GM12873 (cell line): ENCODE results near the gene AHCYL2.
A peak's percentile ranks its signal among the peaks of the same experiment; 100 is the strongest.

Experiments
- TF ChIP-seq, protein P1 (sequence below): IDR thresholded peaks from 2 replicates; pipeline ENCODE4 v1.5.1; 2012; ENCODE audit warnings: low read depth, mild to moderate bottlenecking, moderate library complexity, low read length, control low read depth; ENCODE audit not compliant: insufficient read depth; ENCODE audit errors: missing control alignments

AHCYL2 gene

DNA sequence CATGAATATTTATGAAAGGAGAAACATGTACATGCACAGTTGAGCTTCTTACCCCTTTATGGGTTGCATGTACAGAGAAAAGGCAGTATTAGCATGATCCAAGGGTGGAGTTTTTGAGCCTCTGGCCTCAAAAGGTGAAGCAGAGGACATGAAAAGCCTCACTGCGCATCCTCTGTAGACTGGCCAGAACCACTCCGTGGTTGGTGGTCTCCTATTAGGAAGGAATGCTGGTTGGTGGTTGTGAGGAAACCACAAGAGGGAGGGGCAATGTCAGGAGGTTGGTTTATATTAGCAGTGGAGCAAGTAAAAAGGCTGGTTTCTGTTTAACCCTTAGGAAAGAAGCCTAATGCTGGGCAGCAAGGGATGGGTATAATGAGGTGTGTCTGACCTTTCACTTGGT is 37.5 kb downstream of the AHCYL2 start:
- TF ChIP-seq, protein P1, sequence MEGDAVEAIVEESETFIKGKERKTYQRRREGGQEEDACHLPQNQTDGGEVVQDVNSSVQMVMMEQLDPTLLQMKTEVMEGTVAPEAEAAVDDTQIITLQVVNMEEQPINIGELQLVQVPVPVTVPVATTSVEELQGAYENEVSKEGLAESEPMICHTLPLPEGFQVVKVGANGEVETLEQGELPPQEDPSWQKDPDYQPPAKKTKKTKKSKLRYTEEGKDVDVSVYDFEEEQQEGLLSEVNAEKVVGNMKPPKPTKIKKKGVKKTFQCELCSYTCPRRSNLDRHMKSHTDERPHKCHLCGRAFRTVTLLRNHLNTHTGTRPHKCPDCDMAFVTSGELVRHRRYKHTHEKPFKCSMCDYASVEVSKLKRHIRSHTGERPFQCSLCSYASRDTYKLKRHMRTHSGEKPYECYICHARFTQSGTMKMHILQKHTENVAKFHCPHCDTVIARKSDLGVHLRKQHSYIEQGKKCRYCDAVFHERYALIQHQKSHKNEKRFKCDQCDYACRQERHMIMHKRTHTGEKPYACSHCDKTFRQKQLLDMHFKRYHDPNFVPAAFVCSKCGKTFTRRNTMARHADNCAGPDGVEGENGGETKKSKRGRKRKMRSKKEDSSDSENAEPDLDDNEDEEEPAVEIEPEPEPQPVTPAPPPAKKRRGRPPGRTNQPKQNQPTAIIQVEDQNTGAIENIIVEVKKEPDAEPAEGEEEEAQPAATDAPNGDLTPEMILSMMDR: no peak

DNA sequence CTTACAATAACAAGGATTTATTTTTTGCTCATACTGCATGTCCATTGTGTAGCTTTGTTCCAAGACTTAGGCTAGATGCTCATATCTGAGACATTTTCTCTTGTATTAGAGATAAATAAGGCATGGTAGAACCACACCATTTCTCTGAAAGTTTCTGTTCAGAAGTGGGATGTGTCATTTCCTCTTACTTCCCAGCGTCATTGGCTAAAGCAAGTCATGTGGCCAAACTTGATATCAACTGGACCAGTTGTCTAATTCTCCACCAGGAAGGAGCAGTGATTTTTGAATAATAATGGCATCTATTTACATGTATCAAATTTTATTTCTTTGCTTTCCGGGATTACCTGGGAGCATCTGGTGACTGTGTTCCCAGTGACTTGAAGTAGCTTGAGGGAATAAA is 38.3 kb downstream of the AHCYL2 start:
- TF ChIP-seq, protein P1: no peak

- TF ChIP-seq, protein P1: no peak
Measured at GRCh38 chr7:129264534-129264933, 39.7 kb downstream of the AHCYL2 start.

- TF ChIP-seq, protein P1: no peak
Measured at GRCh38 chr7:129265328-129265727, 40.5 kb downstream of the AHCYL2 start.

DNA sequence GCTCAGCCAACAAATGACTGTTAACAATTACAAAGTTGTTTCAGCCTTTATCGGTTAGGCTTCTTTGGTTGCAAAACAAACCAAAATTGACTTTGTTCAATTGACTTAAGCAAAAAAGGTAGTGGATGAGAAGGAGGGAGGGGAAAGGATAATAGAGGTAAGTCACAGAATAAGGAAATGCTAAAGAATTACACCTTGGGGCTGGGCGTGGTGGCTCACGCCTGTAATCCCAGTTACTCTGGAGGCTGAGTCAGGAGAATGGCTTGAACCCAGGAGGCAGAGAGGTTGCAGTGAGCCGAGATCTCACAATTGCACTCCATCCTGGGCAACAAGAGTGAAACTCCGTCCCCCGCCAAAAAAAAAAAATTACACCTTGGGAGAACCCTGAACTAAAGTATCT is 41.4 kb downstream of the AHCYL2 start:
- TF ChIP-seq, protein P1: no peak

DNA sequence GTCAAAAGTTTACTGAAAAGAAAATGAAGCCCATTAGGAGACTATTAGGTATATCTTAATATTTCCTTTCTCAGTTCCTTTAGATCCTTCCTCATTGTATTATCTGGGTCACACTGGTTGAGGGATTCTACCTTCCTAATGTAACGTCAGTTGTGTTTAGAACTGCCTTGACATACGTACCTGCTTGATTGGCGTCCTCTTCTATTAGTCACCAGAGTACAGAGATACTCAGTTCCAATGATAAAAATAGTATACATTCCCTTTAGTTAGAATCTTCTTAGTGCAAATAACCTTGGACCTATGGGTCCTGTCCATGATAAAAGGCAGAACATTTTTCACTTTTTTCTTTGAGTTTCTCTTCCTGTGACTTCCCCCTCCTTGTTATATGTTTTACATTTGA is 45.2 kb downstream of the AHCYL2 start:
- TF ChIP-seq, protein P1: no peak

GRCh38 chr7:129271500-129272355 is 46.9 kb downstream of the AHCYL2 start:
- TF ChIP-seq, protein P1: peak; percentile 76
